ENCODE data around the gene CLBA1. TPM values are rescaled to one million over a fixed set of nuclear protein-coding genes. Genes with fewer than 3 reads are reported as not detected.

The CLBA1 gene
- polyA plus RNA-seq, 1 of the 3 experiments (the other 2 are of a cell fraction): 18.5 TPM

DNA sequence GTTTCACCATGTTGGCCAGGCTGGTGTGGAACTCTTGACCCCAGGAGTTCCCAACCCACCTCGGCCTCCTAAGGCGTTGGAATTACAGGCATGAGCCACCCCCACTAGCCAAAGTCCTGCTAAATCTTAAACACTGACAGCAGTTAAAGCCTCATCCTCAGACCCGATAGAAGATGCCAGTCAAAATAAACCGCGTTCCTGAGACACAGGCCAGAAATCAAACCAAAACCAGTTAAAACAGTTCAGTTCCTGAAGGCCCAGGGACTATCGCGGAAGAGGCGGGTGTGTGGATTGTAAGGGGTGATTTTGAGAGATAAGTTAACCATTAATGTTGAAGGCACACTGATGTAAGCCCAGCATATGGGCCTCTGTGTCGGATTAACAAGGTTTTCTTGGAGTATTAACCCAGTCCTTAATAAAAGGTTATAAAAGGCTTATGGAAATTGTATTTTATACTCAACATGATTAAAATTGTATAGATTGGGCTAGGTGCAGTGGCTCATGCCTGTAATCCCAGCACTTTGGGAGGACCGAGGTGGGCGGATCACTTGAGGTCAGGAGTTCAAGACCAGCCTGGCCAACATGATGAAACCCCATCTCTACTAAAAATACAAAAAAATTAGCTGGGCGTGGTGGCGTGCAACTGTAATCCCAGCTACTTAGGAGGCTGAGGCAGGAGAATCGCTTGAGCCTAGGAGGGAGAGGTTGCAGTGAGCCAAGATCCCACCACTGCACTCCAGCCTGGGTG, 54.0 kb downstream of the CLBA1 start:
- Histone ChIP-seq H3K4me2 (no peak overlapping the region), H4K20me1 (ENCODE audit: insufficient read depth) (no peaks in the 10 kb centered on the region), H3K9me2 (no peaks in the 10 kb centered on the region), H3K4me1 (ENCODE audit: control insufficient read depth in 1 of 2, insufficient read depth in 2 of 2, low read depth in 1 of 2, low read length in 1 of 2) (no peaks in the 10 kb centered on the region), H3K9me3 (no peaks in the 10 kb centered on the region), H3F3A (replicated peaks; ENCODE audit: insufficient read depth) (peaks cover 12% of the 10 kb centered on the region), H3K9ac (no peak overlapping the region), H3K36me3 (replicated peaks in 1 of 2; ENCODE audit: control insufficient read depth in 1 of 2, insufficient read depth in 2 of 2, low read length in 1 of 2) (no peaks in the 10 kb centered on the region), H3K27ac (ENCODE audit: low read depth in 2 of 2, low read length in 1 of 2) (no peak overlapping the region), H3K79me2 (ENCODE audit: insufficient read depth) (no peaks in the 10 kb centered on the region), H3K4me3 (ENCODE audit: low read depth in 2 of 2, low read length in 1 of 2) (no peak overlapping the region), H2AFZ (ENCODE audit: low read depth) (peak overlapping the region; percentile 49; the same call in 1 of the 2 replicates), H3K27me3 (ENCODE audit: insufficient read depth) (no peaks in the 10 kb centered on the region)
- ChIA-PET POLR2A (no interaction called here), CTCF (interaction anchor here (4.7 kb wide), 1 partner anchor 64 kb away, joined by 18 read pairs; no protein-coding TSS in a partner anchor)
- 71% methylated on average over 11 of the region's 14 CpGs for WGBS (ENCODE audit: low lambda C conversion rate)
- DNase-seq: peak; percentile 48
- TF ChIP-seq GATA2 (CRISPR knock-in tag; IDR thresholded peaks at IDR 0.05) (0 out of 2 replicates have a peak, but pooled peaks have one; percentile 17), ELF1 (IDR thresholded peaks at IDR 0.05) (no peak)

DNA sequence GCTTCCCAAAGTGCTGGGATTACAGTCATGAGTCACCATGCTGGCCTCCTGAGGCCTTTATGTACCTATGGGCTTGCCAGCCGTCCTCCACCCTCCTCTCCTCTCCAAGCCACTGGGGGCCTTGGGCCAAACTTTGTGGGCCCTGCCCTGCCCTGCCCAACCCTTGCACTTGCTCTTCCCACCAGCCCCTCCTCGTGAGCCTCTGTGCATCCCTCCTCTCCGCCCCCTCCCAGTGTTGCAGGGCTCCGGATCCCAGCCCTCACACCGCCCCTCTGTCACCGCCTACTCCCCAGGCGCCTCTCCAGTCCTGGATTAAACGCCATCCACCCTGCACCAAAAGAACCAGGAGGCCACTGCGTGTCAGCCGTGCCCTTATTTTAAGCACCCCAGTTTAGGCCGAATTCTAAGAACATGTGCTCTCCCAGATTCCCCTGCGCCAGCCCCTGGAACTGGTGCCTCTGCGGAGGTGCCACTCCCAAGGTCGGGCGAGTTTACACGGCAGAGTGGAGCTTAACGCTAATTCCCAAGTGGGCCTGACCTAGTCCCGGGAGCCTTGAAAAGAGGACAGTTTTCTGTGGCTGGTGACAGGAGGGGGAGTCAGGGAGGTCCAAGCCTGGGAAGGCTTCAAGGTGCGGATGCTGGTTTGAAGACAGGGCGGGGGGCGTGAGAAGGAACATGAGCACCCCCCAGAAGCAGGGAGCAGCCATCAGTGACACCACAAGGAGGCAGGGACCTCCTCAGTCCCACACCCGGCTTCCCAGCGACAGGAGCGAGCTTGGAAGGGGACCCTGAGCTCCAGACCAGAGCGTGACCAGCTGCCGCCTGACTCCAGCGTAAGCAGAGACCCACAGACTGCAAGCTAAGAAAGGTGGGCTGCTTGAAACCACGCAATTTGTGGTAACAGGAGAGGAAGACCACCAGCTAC, 56.5 kb downstream of the CLBA1 start:
- no peak overlapping the region for H3K27ac ChIP-seq (ENCODE audit: low read depth in 2 of 2, low read length in 1 of 2)
- no peaks in the 10 kb centered on the region for H3K27me3 ChIP-seq (ENCODE audit: insufficient read depth)
- 94% methylated on average over 22 of the region's 28 CpGs for WGBS (ENCODE audit: low lambda C conversion rate)
- ChIA-PET CTCF (interaction anchor here (1.1 to 8.1 kb wide), 4 partner anchors 12 to 70 kb away, joined by 3 to 284 read pairs (median 33); partner anchors contain the start of gene AHNAK2), POLR2A (no interaction called here)
- H3K9ac ChIP-seq: no peak overlapping the region
- H4K20me1 ChIP-seq (ENCODE audit: insufficient read depth): no peaks in the 10 kb centered on the region
- no peak overlapping the region for H3K4me2 ChIP-seq
- TF ChIP-seq POLR2AphosphoS5 (IDR thresholded peaks at IDR 0.05; ENCODE audit: low read depth, low read length): no peak
- no peak for TF ChIP-seq RXRA (IDR thresholded peaks at IDR 0.05; ENCODE audit: borderline replicate concordance, low read depth)
- no peak for TF ChIP-seq YY1 (IDR thresholded peaks at IDR 0.05; ENCODE audit: low read depth)
- no peak for TF ChIP-seq CHD2 (IDR thresholded peaks at IDR 0.05; ENCODE audit: low read length, partially characterized antibody)
- TF ChIP-seq RAD21 (IDR thresholded peaks at IDR 0.05; ENCODE audit: low read length): no peak
- TF ChIP-seq, protein P1, sequence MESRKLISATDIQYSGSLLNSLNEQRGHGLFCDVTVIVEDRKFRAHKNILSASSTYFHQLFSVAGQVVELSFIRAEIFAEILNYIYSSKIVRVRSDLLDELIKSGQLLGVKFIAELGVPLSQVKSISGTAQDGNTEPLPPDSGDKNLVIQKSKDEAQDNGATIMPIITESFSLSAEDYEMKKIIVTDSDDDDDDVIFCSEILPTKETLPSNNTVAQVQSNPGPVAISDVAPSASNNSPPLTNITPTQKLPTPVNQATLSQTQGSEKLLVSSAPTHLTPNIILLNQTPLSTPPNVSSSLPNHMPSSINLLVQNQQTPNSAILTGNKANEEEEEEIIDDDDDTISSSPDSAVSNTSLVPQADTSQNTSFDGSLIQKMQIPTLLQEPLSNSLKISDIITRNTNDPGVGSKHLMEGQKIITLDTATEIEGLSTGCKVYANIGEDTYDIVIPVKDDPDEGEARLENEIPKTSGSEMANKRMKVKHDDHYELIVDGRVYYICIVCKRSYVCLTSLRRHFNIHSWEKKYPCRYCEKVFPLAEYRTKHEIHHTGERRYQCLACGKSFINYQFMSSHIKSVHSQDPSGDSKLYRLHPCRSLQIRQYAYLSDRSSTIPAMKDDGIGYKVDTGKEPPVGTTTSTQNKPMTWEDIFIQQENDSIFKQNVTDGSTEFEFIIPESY (IDR thresholded peaks at IDR 0.05; ENCODE audit: borderline replicate concordance, low read depth): no peak
- TF ChIP-seq ELF1 (IDR thresholded peaks at IDR 0.05): no peak
- no peak for TF ChIP-seq EZH2phosphoT487 (IDR thresholded peaks at IDR 0.05; ENCODE audit: borderline replicate concordance, low read depth)
- TF ChIP-seq, protein P2, sequence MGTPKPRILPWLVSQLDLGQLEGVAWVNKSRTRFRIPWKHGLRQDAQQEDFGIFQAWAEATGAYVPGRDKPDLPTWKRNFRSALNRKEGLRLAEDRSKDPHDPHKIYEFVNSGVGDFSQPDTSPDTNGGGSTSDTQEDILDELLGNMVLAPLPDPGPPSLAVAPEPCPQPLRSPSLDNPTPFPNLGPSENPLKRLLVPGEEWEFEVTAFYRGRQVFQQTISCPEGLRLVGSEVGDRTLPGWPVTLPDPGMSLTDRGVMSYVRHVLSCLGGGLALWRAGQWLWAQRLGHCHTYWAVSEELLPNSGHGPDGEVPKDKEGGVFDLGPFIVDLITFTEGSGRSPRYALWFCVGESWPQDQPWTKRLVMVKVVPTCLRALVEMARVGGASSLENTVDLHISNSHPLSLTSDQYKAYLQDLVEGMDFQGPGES (IDR thresholded peaks at IDR 0.05; ENCODE audit: low read depth, low read length): no peak
- TF ChIP-seq, protein P3, sequence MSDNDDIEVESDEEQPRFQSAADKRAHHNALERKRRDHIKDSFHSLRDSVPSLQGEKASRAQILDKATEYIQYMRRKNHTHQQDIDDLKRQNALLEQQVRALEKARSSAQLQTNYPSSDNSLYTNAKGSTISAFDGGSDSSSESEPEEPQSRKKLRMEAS (IDR thresholded peaks at IDR 0.05; ENCODE audit: low read depth): no peak
- DNase-seq: no peak
- peaks cover 12% of the 10 kb centered on the region for H3F3A ChIP-seq (replicated peaks; ENCODE audit: insufficient read depth)
- H3K79me2 ChIP-seq (ENCODE audit: insufficient read depth): no peaks in the 10 kb centered on the region
- no peaks in the 10 kb centered on the region for H3K36me3 ChIP-seq (replicated peaks in 1 of 2; ENCODE audit: control insufficient read depth in 1 of 2, insufficient read depth in 2 of 2, low read length in 1 of 2)
- peaks cover 0 to 3% of the 10 kb centered on the region in 2 experiments; a peak in 1 of 4 replicates for H3K4me1 ChIP-seq (ENCODE audit: control insufficient read depth in 1 of 2, insufficient read depth in 2 of 2, low read depth in 1 of 2, low read length in 1 of 2)
- H3K9me2 ChIP-seq: no peaks in the 10 kb centered on the region
- H3K9me3 ChIP-seq: no peaks in the 10 kb centered on the region
- no peak overlapping the region for H2AFZ ChIP-seq (ENCODE audit: low read depth)
- no peak overlapping the region for H3K4me3 ChIP-seq (ENCODE audit: low read depth in 2 of 2, low read length in 1 of 2)
